HepG2 (cell line): Measurements from ENCODE around the gene USP7. TPM values are rescaled to one million over a fixed set of nuclear protein-coding genes. Genes with fewer than 3 reads are reported as not detected.
A peak's percentile ranks its signal among the peaks of the same experiment; 100 is the strongest.

Experiments used
- CC2D1A ChIP-seq: sonication (generic); formaldehyde crosslinking; IDR thresholded peaks from 2 replicates; pipeline ENCODE4 v1.8.1; 2023; ENCODE audit warnings: mild to moderate bottlenecking, missing genetic modification reagents
- EED ChIP-seq: sonication (generic); formaldehyde crosslinking; IDR thresholded peaks from 2 replicates; pipeline ENCODE4 v1.5.0; 2020; ENCODE audit warnings: mild to moderate bottlenecking, missing genetic modification reagents
- HNRNPL ChIP-seq: fragments of 200-400 bp; formaldehyde crosslinking; IDR thresholded peaks from 2 replicates; pipeline ENCODE4 v1.6.1; 2017; ENCODE audit warnings: mild to moderate bottlenecking, low read depth, low read length
- KLF11 ChIP-seq: IDR thresholded peaks from 2 replicates; pipeline ENCODE4 v1.6.1; 2016; ENCODE audit warnings: missing compliant biosample characterization
- MED13 ChIP-seq: sonication (generic); formaldehyde crosslinking; IDR thresholded peaks from 2 replicates; pipeline ENCODE4 v1.5.0; 2020; ENCODE audit warnings: missing genetic modification reagents
- NR2F1 ChIP-seq, 2 experiments: fragments of 450-650 bp in 1 of 2; formaldehyde crosslinking in 1 of 2; IDR thresholded peaks; 2 replicates each; pipeline versions ENCODE4 v1.5.0 to v1.6.1; 2016 to 2020; ENCODE audit warnings: mild to moderate bottlenecking in 1 of 2, missing compliant biosample characterization in 1 of 2, missing genetic modification reagents in 1 of 2, moderate library complexity in 1 of 2
- RARA ChIP-seq: IDR thresholded peaks from 2 replicates; pipeline ENCODE4 v1.6.1; 2016; ENCODE audit warnings: missing genetic modification reagents, missing compliant biosample characterization
- RBFOX2 ChIP-seq: fragments of 200-400 bp; formaldehyde crosslinking; IDR thresholded peaks from 2 replicates; pipeline ENCODE4 v1.6.1; 2017; ENCODE audit warnings: low read depth, mild to moderate bottlenecking, low read length
- RXRB ChIP-seq: IDR thresholded peaks from 2 replicates; pipeline ENCODE4 v1.6.1; 2016; ENCODE audit warnings: borderline replicate concordance, missing genetic modification reagents, missing compliant biosample characterization
- TMF1 ChIP-seq: sonication (generic); formaldehyde crosslinking; IDR thresholded peaks from 2 replicates; pipeline ENCODE4 v1.8.1; 2022; ENCODE audit warnings: low read depth, missing genetic modification reagents
- ZMAT3 ChIP-seq: sonication (generic); formaldehyde crosslinking; conservative IDR thresholded peaks from 2 replicates; pipeline ENCODE4 v1.7.0; 2021; ENCODE audit warnings: missing genetic modification reagents
- ZNF720 ChIP-seq: sonication (generic); formaldehyde crosslinking; IDR thresholded peaks from 2 replicates; pipeline ENCODE4 v1.4.0; 2020; ENCODE audit warnings: missing genetic modification reagents
- ZSCAN31 ChIP-seq: sonication (generic); formaldehyde crosslinking; IDR thresholded peaks from 2 replicates; pipeline ENCODE4 v1.5.0; 2020; ENCODE audit warnings: low read depth, mild to moderate bottlenecking, missing genetic modification reagents
- polyA plus RNA-seq, 8 experiments: library from polyadenylated mRNA; depleted of rRNA in 3 of 8; stranded (reverse) in 7 of 8; unstranded in 1 of 8; fragments of >200 nt; fragmentation: Illumina TruSeq in 4 of 8; extraction: Trizol in 4 of 8; gene quantifications; 2 replicates each; pipeline versions ENCODE4 v1.2.1 to v1.2.3, GENCODE V29; 2011 to 2016; ENCODE audit warnings: low read depth in 4 of 8, missing spikeins in 1 of 8, mixed read lengths in 1 of 8; ENCODE audit not compliant: insufficient read depth in 1 of 8
- total RNA-seq, 5 experiments: library from RNA; depleted of rRNA; stranded (reverse); fragments of >200 nt; fragmentation: Illumina TruSeq; extraction: Trizol; gene quantifications; 2 replicates each; pipeline ENCODE4 v1.2.3, GENCODE V29; 2016; ENCODE audit warnings: low read depth in 1 of 5
- TF ChIP-seq, protein P1 (sequence below): sonication (generic); formaldehyde crosslinking; IDR thresholded peaks from 2 replicates; pipeline ENCODE4 v1.5.1; 2020; ENCODE audit warnings: mild to moderate bottlenecking, missing genetic modification reagents, moderate library complexity
- TF ChIP-seq, protein P2 (sequence below): sonication (generic); formaldehyde crosslinking; IDR thresholded peaks from 2 replicates; pipeline ENCODE4 v1.4.0; 2020; ENCODE audit warnings: mild to moderate bottlenecking, low read depth, missing genetic modification reagents
- TF ChIP-seq, protein P3 (sequence below): sonication (generic); formaldehyde crosslinking; IDR thresholded peaks from 2 replicates; pipeline ENCODE4 v1.4.0; 2020; ENCODE audit warnings: missing genetic modification reagents, borderline replicate concordance

Gene USP7
- total and polyA plus RNA-seq, 2 of the 13 experiments (the other 11 are each of a cell fraction or from before 2014, with no cell fraction given), result 52.5 to 173 TPM

DNA sequence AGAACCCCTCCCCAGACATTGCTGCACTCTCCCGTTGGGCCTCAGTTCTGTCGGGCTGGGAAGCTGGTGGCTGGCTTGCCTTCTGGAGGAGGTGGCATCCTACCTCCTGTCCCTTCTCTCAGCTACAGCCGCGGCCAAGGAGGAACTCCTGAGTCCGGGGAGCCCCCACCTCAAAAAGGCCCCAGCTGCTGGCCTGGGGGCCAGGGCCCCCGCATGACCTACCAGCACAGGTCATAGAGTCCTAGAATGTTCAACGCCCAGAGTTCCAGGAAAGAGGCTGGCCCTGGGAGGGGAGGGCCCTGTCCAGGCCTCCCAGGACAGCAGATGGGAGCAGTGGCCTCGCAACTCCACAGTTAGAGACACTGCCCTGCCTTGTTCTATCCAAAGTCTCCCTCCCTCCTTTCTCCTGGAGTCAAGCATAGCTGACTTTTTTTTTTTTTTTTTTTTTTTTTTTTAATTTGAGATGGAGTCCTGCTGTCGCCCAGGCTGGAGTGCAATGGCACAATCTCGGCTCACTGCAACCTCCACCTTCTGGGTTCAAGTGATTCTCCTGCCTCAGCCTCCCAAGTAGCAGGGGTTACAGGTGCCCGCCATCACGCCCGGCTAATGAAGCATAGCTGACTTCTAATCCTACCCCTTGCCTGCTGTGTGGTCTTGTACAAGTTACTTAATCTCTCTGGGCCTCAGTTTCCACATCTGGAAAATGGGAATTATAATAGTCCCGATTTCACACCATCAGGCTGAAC, 102.0 kb downstream of the USP7 start (continued):
- TF ChIP-seq, protein P1, sequence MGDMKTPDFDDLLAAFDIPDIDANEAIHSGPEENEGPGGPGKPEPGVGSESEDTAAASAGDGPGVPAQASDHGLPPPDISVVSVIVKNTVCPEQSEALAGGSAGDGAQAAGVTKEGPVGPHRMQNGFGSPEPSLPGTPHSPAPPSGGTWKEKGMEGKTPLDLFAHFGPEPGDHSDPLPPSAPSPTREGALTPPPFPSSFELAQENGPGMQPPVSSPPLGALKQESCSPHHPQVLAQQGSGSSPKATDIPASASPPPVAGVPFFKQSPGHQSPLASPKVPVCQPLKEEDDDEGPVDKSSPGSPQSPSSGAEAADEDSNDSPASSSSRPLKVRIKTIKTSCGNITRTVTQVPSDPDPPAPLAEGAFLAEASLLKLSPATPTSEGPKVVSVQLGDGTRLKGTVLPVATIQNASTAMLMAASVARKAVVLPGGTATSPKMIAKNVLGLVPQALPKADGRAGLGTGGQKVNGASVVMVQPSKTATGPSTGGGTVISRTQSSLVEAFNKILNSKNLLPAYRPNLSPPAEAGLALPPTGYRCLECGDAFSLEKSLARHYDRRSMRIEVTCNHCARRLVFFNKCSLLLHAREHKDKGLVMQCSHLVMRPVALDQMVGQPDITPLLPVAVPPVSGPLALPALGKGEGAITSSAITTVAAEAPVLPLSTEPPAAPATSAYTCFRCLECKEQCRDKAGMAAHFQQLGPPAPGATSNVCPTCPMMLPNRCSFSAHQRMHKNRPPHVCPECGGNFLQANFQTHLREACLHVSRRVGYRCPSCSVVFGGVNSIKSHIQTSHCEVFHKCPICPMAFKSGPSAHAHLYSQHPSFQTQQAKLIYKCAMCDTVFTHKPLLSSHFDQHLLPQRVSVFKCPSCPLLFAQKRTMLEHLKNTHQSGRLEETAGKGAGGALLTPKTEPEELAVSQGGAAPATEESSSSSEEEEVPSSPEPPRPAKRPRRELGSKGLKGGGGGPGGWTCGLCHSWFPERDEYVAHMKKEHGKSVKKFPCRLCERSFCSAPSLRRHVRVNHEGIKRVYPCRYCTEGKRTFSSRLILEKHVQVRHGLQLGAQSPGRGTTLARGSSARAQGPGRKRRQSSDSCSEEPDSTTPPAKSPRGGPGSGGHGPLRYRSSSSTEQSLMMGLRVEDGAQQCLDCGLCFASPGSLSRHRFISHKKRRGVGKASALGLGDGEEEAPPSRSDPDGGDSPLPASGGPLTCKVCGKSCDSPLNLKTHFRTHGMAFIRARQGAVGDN (CRISPR knock-in tag), result peak; percentile 81
- 0 out of 2 replicates have a peak, but pooled peaks have one; percentile 3 for TF ChIP-seq MED13 (CRISPR knock-in tag)
- TF ChIP-seq RARA, result peak; percentile 86
- TF ChIP-seq ZSCAN31 (CRISPR knock-in tag), result no peak
- TF ChIP-seq CC2D1A (CRISPR knock-in tag), result no peak
- TF ChIP-seq TMF1 (CRISPR knock-in tag), result peak; percentile 48; the same call in 1 of the 2 replicates
- TF ChIP-seq NR2F1 (CRISPR knock-in tag; IDR thresholded peaks at IDR 0.05), result peak in 1 of 2 experiments; percentile 35; a peak in 1 of 4 replicates
- TF ChIP-seq KLF11 (CRISPR knock-in tag), result peak; percentile 38; the same call in 1 of the 2 replicates
- TF ChIP-seq, protein P2, sequence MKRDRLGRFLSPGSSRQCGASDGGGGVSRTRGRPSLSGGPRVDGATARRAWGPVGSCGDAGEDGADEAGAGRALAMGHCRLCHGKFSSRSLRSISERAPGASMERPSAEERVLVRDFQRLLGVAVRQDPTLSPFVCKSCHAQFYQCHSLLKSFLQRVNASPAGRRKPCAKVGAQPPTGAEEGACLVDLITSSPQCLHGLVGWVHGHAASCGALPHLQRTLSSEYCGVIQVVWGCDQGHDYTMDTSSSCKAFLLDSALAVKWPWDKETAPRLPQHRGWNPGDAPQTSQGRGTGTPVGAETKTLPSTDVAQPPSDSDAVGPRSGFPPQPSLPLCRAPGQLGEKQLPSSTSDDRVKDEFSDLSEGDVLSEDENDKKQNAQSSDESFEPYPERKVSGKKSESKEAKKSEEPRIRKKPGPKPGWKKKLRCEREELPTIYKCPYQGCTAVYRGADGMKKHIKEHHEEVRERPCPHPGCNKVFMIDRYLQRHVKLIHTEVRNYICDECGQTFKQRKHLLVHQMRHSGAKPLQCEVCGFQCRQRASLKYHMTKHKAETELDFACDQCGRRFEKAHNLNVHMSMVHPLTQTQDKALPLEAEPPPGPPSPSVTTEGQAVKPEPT (CRISPR knock-in tag), result no peak
- TF ChIP-seq RBFOX2, result peak; percentile 45; the same call in 1 of the 2 replicates
- TF ChIP-seq RXRB (CRISPR knock-in tag), result peak; percentile 32; the same call in 1 of the 2 replicates
- 0 out of 2 replicates have a peak, but pooled peaks have one; percentile 46 for TF ChIP-seq HNRNPL
- TF ChIP-seq ZMAT3 (CRISPR knock-in tag), result peak; percentile 51; the same call in 1 of the 2 replicates
- TF ChIP-seq, protein P3, sequence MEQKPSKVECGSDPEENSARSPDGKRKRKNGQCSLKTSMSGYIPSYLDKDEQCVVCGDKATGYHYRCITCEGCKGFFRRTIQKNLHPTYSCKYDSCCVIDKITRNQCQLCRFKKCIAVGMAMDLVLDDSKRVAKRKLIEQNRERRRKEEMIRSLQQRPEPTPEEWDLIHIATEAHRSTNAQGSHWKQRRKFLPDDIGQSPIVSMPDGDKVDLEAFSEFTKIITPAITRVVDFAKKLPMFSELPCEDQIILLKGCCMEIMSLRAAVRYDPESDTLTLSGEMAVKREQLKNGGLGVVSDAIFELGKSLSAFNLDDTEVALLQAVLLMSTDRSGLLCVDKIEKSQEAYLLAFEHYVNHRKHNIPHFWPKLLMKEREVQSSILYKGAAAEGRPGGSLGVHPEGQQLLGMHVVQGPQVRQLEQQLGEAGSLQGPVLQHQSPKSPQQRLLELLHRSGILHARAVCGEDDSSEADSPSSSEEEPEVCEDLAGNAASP (CRISPR knock-in tag), result peak; percentile 65; the same call in 1 of the 2 replicates
- TF ChIP-seq EED (CRISPR knock-in tag), result no peak
- TF ChIP-seq ZNF720 (CRISPR knock-in tag), result no peak
